ENCODE measurements around the gene MEGF6.

DNA sequence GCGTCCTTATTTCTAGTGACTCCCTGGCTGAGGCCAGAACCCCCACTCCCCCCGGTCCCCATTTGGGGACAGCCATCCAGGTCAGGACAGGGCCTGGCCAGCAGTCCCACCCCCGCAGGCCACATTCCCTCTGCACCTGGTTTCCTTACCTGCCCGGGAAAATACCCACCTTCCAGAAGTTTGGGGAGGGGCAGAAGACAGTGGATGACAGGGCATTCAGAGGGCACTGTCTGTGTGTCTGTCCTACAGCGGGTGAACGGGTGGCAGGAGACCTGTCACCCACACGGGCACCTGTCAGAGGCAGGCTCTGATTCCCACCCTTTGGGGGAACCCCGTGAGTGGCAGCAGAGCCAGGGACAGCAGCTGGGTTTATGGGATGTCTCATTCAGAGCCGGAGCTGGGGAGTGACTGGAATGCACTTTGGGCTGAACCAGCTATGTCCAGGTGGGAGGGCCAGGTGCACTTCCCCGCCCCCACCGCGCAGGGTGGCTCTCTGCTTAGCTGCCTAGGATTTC is 154.8 kb downstream of the MEGF6 start:
- no peak for TF ChIP-seq POLR2A (IDR thresholded peaks at IDR 0.05; ENCODE audit: low read length)
- TF ChIP-seq GATA1 (IDR thresholded peaks at IDR 0.05; ENCODE audit: low read depth, low read length), result no peak

All from erythroblast (primary cell).